Psoas muscle (tissue), 8 donors: ENCODE data around the gene SORBS2. TPM values are rescaled to one million over a fixed set of nuclear protein-coding genes. Genes with fewer than 3 reads are reported as not detected.

Experiments
- ATAC-seq, 4 donors: fragments of 200-7000 bp; cut with Tn5 transposase; one replicate each; pipeline ENCODE4 v1.9.1; 2020; ENCODE audit warnings: moderate library complexity in 3 of 4, mild to moderate bottlenecking in 2 of 4
- DNase-seq, 2 donors: peaks; one replicate each; pipeline ENCODE4 v3.0.0-alpha.2; 2020
- H3K27ac ChIP-seq: fragments of 200-600 bp; one replicate; pipeline ENCODE4 v1.8.0; 2022
- H3K27me3 ChIP-seq, 3 donors: fragments of 200-600 bp in 1 of 3; one replicate each; pipeline versions ENCODE4 v1.6.1 to v1.8.0; 2013 to 2022; ENCODE audit warnings: low read length in 2 of 3, mild to moderate bottlenecking in 2 of 3, moderate library complexity in 1 of 3; ENCODE audit not compliant: insufficient read depth in 3 of 3
- H3K36me3 ChIP-seq, 2 donors: fragments of 200-600 bp in 1 of 2; one replicate each; pipeline versions ENCODE4 v1.6.1 to v1.8.0; 2013 to 2022; ENCODE audit warnings: low read depth in 1 of 2, mild to moderate bottlenecking in 1 of 2, moderate library complexity in 1 of 2; ENCODE audit not compliant: insufficient read depth in 1 of 2
- H3K4me1 ChIP-seq: fragments of 200-600 bp; one replicate; pipeline ENCODE4 v1.8.0; 2022
- H3K4me3 ChIP-seq: fragments of 200-600 bp; one replicate; pipeline ENCODE4 v1.8.0; 2022; ENCODE audit warnings: mild to moderate bottlenecking
- H3K9me3 ChIP-seq: fragments of 200-600 bp; one replicate; pipeline ENCODE4 v1.8.0; 2022
- WGBS, 3 donors: extraction: QIAGEN DNeasy Blood & Tissue Kit; methylation state at CpG; one replicate each; pipeline versions ENCODE4 v1.1.6 to v1.1.7; 2013; 5-methylcytosine and 5-hydroxymethylcytosine counted together
- intact Hi-C, 2 donors: fragments of 100-400 bp; cut with DNase I; formaldehyde crosslinking; loops; one replicate each; pipeline versions ENCODE4 v1.11.0 to v1.14.2; 2022
- polyA plus RNA-seq, 3 donors: library from polyadenylated mRNA; stranded (reverse); fragments of 200-250 nt; gene quantifications; one replicate each; pipeline ENCODE4 v1.2.3, GENCODE V29; 2013
- total RNA-seq, 4 donors: library from RNA; stranded (reverse); fragmentation: NEBNext Ultra II Directional in 2 of 4; extraction: Animal tissue kit (Norgen Biotek cat#: 25700) in 2 of 4; gene quantifications; one replicate each; pipeline versions ENCODE4 v1.2.1 to v1.2.4, GENCODE V29; 2021 to 2023
- TF ChIP-seq, protein P1 (sequence below): fragments of 200-600 bp; IDR thresholded peaks from one replicate; pipeline ENCODE4 v1.8.0; 2022; ENCODE audit warnings: antibody characterized with exemption
- donor health status: healthy with polysubstance abuse.
- donor health status: DM: no; HTN: no; CAD: no; lungs with moderate emphysema.
- donor health status: Bipolar disorder and iron deficiency.
- donor health status: healthy.
- donor health status: DM: yes; HTN: yes; CAD: no.
- donor health status: DM: no; HTN: no; CAD: no.
- donor health status: DM: no; HTN: no; CAD: no.
- donor health status: DM: yes; HTN: yes; CAD: no.

SORBS2 gene
- total and polyA plus RNA-seq, 7 donors, result 2.5 to 30.4 (median 7.2) TPM

GRCh38 chr4:185797018-185797417 is 15.0 kb downstream of the SORBS2 start:
- no peak for ATAC-seq
- TF ChIP-seq, protein P1, sequence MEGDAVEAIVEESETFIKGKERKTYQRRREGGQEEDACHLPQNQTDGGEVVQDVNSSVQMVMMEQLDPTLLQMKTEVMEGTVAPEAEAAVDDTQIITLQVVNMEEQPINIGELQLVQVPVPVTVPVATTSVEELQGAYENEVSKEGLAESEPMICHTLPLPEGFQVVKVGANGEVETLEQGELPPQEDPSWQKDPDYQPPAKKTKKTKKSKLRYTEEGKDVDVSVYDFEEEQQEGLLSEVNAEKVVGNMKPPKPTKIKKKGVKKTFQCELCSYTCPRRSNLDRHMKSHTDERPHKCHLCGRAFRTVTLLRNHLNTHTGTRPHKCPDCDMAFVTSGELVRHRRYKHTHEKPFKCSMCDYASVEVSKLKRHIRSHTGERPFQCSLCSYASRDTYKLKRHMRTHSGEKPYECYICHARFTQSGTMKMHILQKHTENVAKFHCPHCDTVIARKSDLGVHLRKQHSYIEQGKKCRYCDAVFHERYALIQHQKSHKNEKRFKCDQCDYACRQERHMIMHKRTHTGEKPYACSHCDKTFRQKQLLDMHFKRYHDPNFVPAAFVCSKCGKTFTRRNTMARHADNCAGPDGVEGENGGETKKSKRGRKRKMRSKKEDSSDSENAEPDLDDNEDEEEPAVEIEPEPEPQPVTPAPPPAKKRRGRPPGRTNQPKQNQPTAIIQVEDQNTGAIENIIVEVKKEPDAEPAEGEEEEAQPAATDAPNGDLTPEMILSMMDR, result no peak
- 76 to 82% (median 81%) methylated on average over 14 of the region's 14 CpGs for WGBS, 3 donors
- no peak overlapping the region for H3K4me3 ChIP-seq
- intact Hi-C loops, result no loop called here
- DNase-seq, result no peak
- no peak overlapping the region for H3K27ac ChIP-seq
- H3K9me3 ChIP-seq, result no peaks in the 10 kb centered on the region
- H3K36me3 ChIP-seq, result no peaks in the 10 kb centered on the region
- H3K27me3 ChIP-seq, result no peaks in the 10 kb centered on the region
- H3K4me1 ChIP-seq, result no peaks in the 10 kb centered on the region

- Histone ChIP-seq H3K4me1 (no peaks in the 10 kb centered on the region), H3K4me3 (no peak overlapping the region), H3K27me3 (no peaks in the 10 kb centered on the region), H3K36me3 (no peaks in the 10 kb centered on the region), H3K9me3 (no peaks in the 10 kb centered on the region), H3K27ac (no peak overlapping the region)
- TF ChIP-seq, protein P1, result no peak
- intact Hi-C loops, result no loop called here
- DNase-seq, result no peak
- no peak for ATAC-seq
- 54 to 59% (median 56%) methylated on average over 9 to 11 of the region's 11 CpGs for WGBS, 3 donors
Observed at GRCh38 chr4:185796176-185796575, 15.8 kb downstream of the SORBS2 start.

DNA sequence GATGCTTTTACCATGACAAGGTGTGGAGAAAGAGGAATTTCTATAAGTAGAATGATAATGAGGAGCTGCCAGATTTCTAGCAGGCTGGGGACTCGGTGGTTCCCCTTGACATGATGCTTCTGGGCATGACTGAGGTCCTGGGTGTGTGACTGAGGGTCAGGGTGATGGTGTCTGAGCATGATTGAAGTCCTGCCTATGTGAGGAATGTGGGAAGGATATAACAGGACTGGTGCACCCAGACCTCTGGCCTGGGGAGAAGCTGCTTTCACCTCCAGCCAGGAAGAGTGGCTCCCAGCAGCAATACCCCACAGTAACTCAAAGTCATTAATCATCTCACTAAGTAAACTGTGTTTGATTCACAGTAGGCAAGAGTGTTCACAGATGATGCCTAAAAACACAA is 17.4 kb downstream of the SORBS2 start:
- Histone ChIP-seq H3K36me3 (no peaks in the 10 kb centered on the region), H3K4me3 (no peak overlapping the region), H3K27ac (no peak overlapping the region), H3K27me3 (no peaks in the 10 kb centered on the region), H3K9me3 (no peaks in the 10 kb centered on the region), H3K4me1 (no peaks in the 10 kb centered on the region)
- intact Hi-C loops, result no loop called here
- DNase-seq (no peak), ATAC-seq (no peak)
- WGBS, 3 donors, result 54 to 67% (median 56%) methylated on average over 1 of the region's 1 CpG
- TF ChIP-seq, protein P1, result no peak

- no peaks in the 10 kb centered on the region for H3K36me3 ChIP-seq
- no peaks in the 10 kb centered on the region for H3K27me3 ChIP-seq
- no peaks in the 10 kb centered on the region for H3K9me3 ChIP-seq
- intact Hi-C loops, result no loop called here
- WGBS, 3 donors, result 72 to 87% (median 81%) methylated on average over 4 of the region's 4 CpGs
- ATAC-seq (no peak), DNase-seq (no peak)
- TF ChIP-seq, protein P1, result no peak
- no peak overlapping the region for H3K27ac ChIP-seq
- H3K4me1 ChIP-seq, result no peaks in the 10 kb centered on the region
- H3K4me3 ChIP-seq, result no peak overlapping the region
Observed at GRCh38 chr4:185793716-185794115, 18.3 kb downstream of the SORBS2 start.

GRCh38 chr4:185793116-185793485 is 18.9 kb downstream of the SORBS2 start:
- TF ChIP-seq, protein P1, result no peak
- no peak overlapping the region for H3K27ac ChIP-seq

More at GRCh38 chr4:185793116-185793485, 18.9 kb downstream of the SORBS2 start:
- H3K36me3 ChIP-seq, result no peaks in the 10 kb centered on the region
- ATAC-seq (no peak), DNase-seq (no peak)
- 58 to 71% (median 63%) methylated on average over 2 of the region's 2 CpGs for WGBS, 3 donors
- no peaks in the 10 kb centered on the region for H3K9me3 ChIP-seq
- H3K27me3 ChIP-seq, result no peaks in the 10 kb centered on the region
- no peak overlapping the region for H3K4me3 ChIP-seq
- H3K4me1 ChIP-seq, result no peaks in the 10 kb centered on the region
- intact Hi-C loops, result no loop called here
